Progenitor cell of endocrine pancreas (in vitro differentiated cells): Measurements from ENCODE around the gene SNAI1. TPM values are rescaled to one million over a fixed set of nuclear protein-coding genes. Genes with fewer than 3 reads are reported as not detected.

Source experiments
- DNase-seq: peaks from one replicate; pipeline ENCODE4 v3.0.0; 2021; ENCODE audit warnings: low spot score; ENCODE audit not compliant: unreplicated experiment
- H3K27ac Mint-ChIP-seq: 2 replicates; pipeline ENCODE4 v1.8.0; 2021; ENCODE audit warnings: mild to moderate bottlenecking, moderate library complexity, mixed read lengths
- H3K27me3 Mint-ChIP-seq: 2 replicates; pipeline ENCODE4 v1.8.0; 2021; ENCODE audit warnings: mixed read lengths
- H3K36me3 Mint-ChIP-seq: 2 replicates; pipeline ENCODE4 v1.8.0; 2022; ENCODE audit warnings: mixed read lengths; ENCODE audit not compliant: insufficient read depth
- H3K4me1 Mint-ChIP-seq: 2 replicates; pipeline ENCODE4 v1.8.0; 2021; ENCODE audit warnings: low read depth, mixed read lengths
- H3K4me3 Mint-ChIP-seq: 2 replicates; pipeline ENCODE4 v1.8.0; 2021; ENCODE audit warnings: low read depth, mild to moderate bottlenecking, moderate library complexity, mixed read lengths
- H3K9me3 Mint-ChIP-seq: 2 replicates; pipeline ENCODE4 v1.8.0; 2021; ENCODE audit warnings: low read depth, mixed read lengths
- CTCF ChIP-seq: fragments of 200-600 bp; sonication (generic); IDR thresholded peaks from one replicate; pipeline ENCODE4 v1.5.0; 2021; ENCODE audit warnings: antibody characterized with exemption, mild to moderate bottlenecking; ENCODE audit not compliant: unreplicated experiment
- total RNA-seq: library from RNA; stranded (reverse); gene quantifications from 2 replicates; pipeline ENCODE4 v1.2.1, GENCODE V29; 2021

SNAI1 gene
- total RNA-seq, 1 donor from 2014 or later = 1.7 TPM

GRCh38 chr20:49981218-49982071 lies 1.3 kb upstream of the SNAI1 start:
- no peak for TF ChIP-seq CTCF
- H3K36me3 Mint-ChIP-seq = no peaks in the 10 kb centered on the region
- H3K27me3 Mint-ChIP-seq = peaks cover 56% of the 10 kb centered on the region
- H3K9me3 Mint-ChIP-seq = no peaks in the 10 kb centered on the region
- H3K27ac Mint-ChIP-seq = no peak overlapping the region
- peaks cover 15% of the 10 kb centered on the region for H3K4me1 Mint-ChIP-seq
- DNase-seq = no peak
- H3K4me3 Mint-ChIP-seq = no peak overlapping the region

GRCh38 chr20:49982072-49982345 lies 771 bp upstream of the SNAI1 start:
- Mint-ChIP-seq H3K27me3 (peaks cover 56% of the 10 kb centered on the region), H3K27ac (no peak overlapping the region), H3K36me3 (no peaks in the 10 kb centered on the region), H3K9me3 (no peaks in the 10 kb centered on the region), H3K4me3 (peak overlapping the region; percentile 52), H3K4me1 (peaks cover 13% of the 10 kb centered on the region)
- TF ChIP-seq CTCF = no peak
- DNase-seq = no peak

- Mint-ChIP-seq H3K27me3 (peaks cover 56% of the 10 kb centered on the region), H3K4me1 (peaks cover 10% of the 10 kb centered on the region), H3K27ac (peak overlapping the region; percentile 71), H3K36me3 (no peaks in the 10 kb centered on the region), H3K9me3 (no peaks in the 10 kb centered on the region), H3K4me3 (peak overlapping the region; percentile 68)
- no peak for TF ChIP-seq CTCF
- DNase-seq = no peak
Observed at GRCh38 chr20:49983123-49983847, 505 bp downstream of the SNAI1 start.

GRCh38 chr20:49983848-49984408 lies 1.1 kb downstream of the SNAI1 start:
- Mint-ChIP-seq H3K9me3 (no peaks in the 10 kb centered on the region), H3K36me3 (no peaks in the 10 kb centered on the region), H3K27me3 (peaks cover 56% of the 10 kb centered on the region), H3K4me3 (peak overlapping the region; percentile 68), H3K4me1 (peaks cover 10% of the 10 kb centered on the region), H3K27ac (peak overlapping the region; percentile 71)
- TF ChIP-seq CTCF = no peak
- DNase-seq = no peak

- no peak for TF ChIP-seq CTCF
- Mint-ChIP-seq H3K4me1 (peaks cover 10% of the 10 kb centered on the region), H3K27me3 (peaks cover 52% of the 10 kb centered on the region)
Observed at GRCh38 chr20:49984426-49985153, 1.8 kb downstream of the SNAI1 start.

More at GRCh38 chr20:49984426-49985153, 1.8 kb downstream of the SNAI1 start:
- Mint-ChIP-seq H3K36me3 (no peaks in the 10 kb centered on the region), H3K4me3 (no peak overlapping the region), H3K9me3 (no peaks in the 10 kb centered on the region), H3K27ac (no peak overlapping the region)
- no peak for DNase-seq
